HT-29 (cell line): ENCODE results near the gene HSFX2. TPM values are rescaled to one million over a fixed set of nuclear protein-coding genes. Genes with fewer than 3 reads are reported as not detected.
"Not testable (repeated sequence)": the region's sequence is repeated elsewhere in the genome, so short reads cannot be mapped to it uniquely, and the experiment has no call there.

Source experiments
- DNase-seq: peaks from one replicate; pipeline ENCODE4 v3.0.0-alpha.2; 2015; ENCODE audit warnings: low spot score
- total RNA-seq: library from RNA; depleted of rRNA; stranded (reverse); fragments of >200 nt; shearing (Covaris generic); gene quantifications from 2 replicates; pipeline ENCODE4 v1.2.3, GENCODE V29; 2014; rRNA removed

HSFX2 gene
- 0.70 TPM in 1 of 2 replicates, not detected in the other for total RNA-seq

GRCh38 chrX:149595214-149595613, at the start of gene HSFX2:
TSS of gene HSFX2 (minus strand) at chrX:149595314. CDS start at chrX:149594700, 614 bp downstream.
- not testable (repeated sequence) for DNase-seq

- no peak for DNase-seq
These were observed 48.4 kb upstream of the HSFX2 start for GRCh38 chrX:149643496-149643895.

- no peak for DNase-seq
These were observed 46.7 kb upstream of the HSFX2 start for GRCh38 chrX:149641835-149642234.

- no peak for DNase-seq
These were observed 46.3 kb upstream of the HSFX2 start for GRCh38 chrX:149641432-149641831.

GRCh38 chrX:149639568-149639967, 44.5 kb upstream of the HSFX2 start:
- DNase-seq = no peak

DNA sequence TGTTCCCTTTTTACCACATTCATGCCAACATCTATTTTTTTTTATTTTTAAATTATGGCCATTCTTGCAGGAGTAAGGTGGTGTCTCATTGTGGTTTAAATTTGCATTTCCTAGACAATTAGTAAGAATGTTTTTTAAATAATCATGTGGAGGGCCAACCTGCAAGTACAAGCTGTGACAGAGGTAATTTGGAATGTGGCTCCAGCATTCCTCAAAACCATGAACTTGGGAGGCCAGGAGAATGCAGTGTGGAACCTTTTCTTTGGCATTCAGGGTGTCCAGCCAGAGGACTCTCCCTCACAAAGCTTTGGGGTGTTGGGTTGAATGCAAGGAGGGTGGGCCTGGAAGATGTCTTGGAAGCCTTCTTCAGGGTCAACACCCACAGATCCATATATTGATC, 43.7 kb upstream of the HSFX2 start:
- DNase-seq = no peak

DNA sequence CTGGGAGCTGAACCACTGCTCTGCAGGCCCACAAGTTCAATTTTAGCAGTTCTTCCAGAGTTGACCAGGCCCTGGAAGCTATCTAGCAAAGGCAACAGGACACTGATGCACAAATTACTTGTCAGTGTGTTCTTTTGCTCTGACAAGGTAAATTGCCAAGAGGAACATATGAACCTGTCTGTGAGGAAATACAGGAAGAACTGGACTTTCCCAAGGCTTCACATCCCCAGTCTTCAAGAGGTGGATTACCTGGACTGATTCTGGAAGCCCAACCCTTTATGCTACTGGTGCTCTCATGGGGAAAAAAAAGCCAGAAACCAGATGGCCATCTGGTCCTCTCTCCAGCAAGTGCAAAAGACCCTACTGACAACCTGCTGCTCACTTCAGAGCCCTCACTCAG, 38.4 kb upstream of the HSFX2 start:
- DNase-seq = no peak

DNA sequence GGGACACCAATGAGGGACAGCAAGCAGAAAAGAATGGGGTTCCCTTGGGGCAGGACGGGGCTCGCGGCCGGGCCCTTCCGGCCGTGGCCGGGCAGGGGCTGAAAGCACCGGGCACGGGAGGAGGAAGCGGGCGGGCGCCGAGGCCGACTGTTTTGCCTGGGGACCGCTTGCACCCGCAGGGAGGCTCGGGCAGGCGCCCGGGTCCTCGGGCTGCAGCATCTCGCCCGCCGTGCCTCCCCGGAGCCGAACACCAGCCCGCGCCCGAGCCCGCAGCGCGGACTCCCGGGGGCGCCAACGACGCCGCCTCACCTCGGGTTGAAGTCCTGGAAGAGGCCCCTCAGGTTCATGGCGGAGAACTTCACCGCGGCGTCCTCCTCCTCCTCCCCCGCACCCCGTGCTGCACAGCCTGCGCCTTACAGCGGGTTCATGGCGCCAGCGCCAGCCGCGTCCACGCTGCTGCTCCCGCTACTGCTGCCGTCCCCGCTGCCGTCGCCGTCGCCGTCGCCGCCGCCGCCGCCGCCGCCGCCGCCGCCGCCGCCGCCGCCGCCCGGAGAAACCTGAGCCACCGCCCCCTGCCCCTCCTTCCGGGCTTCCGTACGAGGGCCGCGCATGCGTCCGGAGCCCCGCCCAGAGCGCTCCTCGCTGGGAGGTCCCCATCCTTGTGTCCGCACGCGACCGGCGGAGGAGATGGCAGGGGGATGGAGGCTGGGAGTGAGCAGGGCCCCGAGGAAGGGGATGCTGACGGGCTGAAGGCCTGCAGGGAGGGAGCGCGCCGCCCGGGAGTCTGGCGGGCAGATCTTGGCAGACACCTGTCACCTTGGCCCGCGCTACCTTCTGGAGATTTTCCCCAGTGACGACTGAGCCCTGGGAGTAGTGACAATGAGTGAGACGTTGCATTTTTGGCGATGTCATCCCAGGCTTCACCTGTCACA, 36.4 kb upstream of the HSFX2 start, which contains the start of gene TMEM185A:
TMEM185A (minus strand) TSS at position 559 of the 932 bp plus-strand sequence; CDS start at position 347, 212 bp downstream.
- peak; percentile 54 for DNase-seq

GRCh38 chrX:149630681-149631233, 35.6 kb upstream of the HSFX2 start:
- DNase-seq = peak; percentile 61

DNA sequence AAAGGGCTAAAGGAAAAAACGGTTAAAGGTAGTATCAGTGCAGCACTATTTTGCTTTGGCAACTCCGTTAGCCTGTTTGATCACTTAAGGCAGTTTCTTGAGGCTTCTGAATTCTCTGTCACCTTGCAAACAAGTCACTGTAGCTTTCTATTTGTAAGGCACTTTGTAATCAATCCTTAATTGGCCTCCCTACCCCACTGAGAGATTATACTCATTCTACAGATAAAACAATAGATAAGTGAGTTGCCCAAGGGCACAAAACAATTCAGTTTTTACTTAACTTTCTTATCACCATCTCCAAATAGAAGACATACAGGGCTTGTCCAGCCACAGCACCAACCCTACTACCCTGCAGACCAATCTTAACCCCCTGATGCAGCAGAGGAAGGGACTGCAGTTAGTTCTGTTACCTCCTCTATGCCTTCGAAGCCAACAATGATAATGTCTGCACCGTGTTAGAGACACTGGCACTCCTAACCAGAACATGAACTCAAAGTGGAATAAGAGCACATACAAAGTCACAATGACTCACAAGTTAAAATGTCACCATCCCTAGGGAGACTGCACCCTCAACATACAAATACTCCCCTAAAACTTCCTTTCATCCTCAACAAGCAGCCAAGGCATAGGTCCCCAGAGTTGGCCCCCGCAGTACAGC, 34.7 kb upstream of the HSFX2 start:
- DNase-seq = no peak

DNA sequence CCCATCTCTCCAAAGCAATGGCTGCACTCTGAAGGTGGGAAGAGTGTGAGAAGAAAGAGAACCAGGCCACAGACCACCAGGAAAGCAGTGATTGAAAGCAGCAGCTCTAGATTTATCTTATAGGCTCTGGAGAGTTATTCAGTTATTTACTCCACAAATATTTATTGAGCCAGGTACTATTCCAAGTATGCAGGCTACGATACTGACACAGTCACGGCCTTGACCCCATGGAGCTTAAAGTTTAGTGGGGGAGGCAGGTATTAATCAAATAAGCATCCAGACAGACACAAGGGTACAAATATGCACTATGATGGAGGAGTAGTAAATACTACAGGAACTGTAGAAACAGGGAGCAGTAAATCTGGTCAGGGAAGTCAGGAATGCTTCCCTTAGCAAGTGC, 33.7 kb upstream of the HSFX2 start:
- DNase-seq = no peak

DNA sequence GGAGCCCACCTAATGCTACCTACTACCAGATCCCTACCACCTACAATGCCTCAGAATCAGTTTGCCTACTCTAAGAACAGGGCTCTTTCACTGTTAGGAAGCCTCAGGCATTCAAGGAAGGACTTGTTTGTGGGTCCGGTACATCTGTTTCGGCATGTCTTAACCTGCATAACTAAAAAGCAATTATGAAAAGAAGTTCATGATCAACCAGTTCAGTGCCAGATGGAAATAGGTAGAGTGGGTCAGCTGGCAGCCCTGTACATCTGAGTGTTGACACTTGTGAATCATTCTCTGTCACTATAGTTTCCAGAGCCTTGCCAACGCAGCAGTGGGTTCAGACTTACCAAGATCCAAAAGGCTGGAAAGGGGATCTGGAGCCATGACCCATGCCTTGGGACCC, 33.2 kb upstream of the HSFX2 start:
- no peak for DNase-seq

- not testable (repeated sequence) for DNase-seq
These were observed 31.7 kb upstream of the HSFX2 start for GRCh38 chrX:149626829-149627228.

DNA sequence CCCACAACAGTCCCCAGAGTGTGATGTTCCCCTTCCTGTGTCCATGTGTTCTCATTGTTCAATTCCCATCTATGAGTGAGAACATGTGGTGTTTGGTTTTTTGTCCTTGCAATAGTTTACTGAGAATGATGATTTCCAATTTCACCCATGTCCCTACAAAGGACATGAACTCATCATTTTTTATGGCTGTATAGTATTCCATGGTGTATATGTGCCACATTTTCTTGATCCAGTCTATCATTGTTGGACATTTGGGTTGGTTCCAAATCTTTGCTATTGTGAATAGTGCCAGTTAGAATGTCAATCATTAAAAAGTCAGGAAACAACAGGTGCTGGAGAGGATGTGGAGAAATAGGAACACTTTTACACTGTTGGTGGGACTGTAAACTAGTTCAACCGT, 24.5 kb upstream of the HSFX2 start:
- not testable (repeated sequence) for DNase-seq

GRCh38 chrX:149618871-149619270, 23.8 kb upstream of the HSFX2 start:
- DNase-seq = no peak

DNA sequence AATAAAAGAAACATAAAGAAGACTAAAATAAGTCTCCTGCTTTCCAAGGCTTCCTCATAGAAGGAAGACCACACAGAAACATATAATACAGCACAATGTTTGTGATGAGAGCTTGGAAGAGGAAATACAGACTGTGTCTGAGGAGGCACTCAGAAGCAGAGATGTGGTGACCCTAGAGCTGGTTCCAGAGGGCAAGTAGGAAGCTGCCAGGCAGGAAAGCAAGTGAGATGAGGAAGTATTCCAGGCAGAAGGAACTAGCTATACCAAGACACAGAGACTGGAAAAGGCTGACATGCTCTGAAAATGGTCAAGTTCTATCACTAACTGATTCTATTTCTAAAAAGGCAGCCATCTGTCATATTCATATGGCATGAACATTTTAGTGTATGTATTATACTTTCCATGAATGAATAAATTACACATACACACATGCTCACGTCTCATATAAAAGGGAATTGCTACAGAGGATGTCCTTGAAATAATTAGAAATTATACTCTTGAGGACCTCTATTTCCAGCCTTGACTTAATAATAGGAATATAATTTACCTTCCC, 16.6 kb upstream of the HSFX2 start:
- DNase-seq = no peak

DNA sequence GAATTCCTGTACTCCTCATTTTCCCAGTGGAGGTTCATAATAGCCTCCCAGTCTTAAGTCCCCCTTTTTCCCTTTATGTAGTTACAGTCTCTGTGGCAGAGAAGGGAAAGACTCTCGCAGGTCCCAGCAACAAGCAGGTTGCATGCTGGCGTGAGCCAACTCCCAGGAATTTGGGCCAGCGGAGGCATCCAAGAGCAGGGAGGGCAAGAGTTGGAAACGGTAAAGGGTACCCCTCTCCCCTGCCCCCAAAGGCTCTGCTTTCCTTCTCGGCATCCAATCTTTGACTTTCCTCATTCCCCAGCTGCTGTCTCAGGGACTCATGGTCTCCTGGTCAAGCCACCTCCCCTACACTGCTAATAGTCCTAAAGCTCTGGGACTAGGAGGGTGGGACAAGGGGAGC, 15.4 kb upstream of the HSFX2 start:
- DNase-seq = no peak

DNA sequence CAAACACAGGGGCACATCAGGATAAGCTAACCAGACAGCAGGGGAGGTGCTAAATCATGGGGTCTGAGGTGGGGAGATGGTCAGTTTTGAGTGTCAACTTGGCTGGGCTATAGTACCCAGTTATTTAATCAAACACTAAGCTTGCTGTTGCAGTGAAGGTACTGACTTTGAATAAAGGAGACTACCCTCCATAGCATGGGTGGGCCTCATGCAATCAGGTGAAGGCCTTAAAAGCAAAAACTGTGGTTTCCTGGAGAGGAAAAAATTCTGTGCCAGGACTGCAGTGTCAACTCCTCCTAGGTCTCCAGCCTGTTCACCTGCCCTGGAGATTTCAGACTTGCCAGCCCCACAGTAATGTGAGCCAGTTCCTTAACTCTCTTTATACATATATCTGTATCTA, 12.6 kb upstream of the HSFX2 start:
- no peak for DNase-seq

DNA sequence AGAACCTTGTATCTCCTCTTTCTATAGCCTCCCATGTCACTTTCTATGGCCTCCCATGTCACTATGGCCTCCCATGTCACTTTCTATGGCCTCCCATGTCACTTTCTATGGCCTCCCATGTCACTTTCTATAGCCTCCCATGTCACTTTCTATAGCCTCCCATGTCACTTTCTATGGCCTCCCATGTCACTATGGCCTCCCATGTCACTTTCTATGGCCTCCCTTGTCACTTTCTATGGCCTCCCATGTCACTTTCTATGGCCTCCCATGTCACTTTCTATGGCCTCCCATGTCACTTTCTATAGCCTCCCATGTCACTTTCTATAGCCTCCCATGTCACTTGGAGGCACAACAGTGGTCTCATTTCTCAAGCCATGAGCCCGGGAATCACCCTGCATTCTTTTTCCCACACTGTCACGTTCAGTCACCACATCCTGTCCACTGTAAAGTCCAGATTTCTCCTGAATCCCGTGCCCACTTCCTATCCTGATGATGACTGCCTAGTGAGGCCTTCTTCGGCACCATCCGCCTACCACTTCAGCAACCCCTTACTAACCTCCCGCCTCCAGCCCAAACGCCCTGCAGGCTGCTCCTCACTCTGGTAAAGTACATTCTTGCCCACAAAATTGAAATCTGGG, 10.3 kb upstream of the HSFX2 start:
- DNase-seq = not testable (repeated sequence)

- not testable (repeated sequence) for DNase-seq
These were observed 3.5 kb upstream of the HSFX2 start for GRCh38 chrX:149598603-149599002.

GRCh38 chrX:149595943-149596342, 829 bp upstream of the HSFX2 start:
- DNase-seq = not testable (repeated sequence)
